ENCODE results near the gene ZNHIT3. TPM values are rescaled to one million over a fixed set of nuclear protein-coding genes. Genes with fewer than 3 reads are reported as not detected.
A peak's percentile ranks its signal among the peaks of the same experiment; 100 is the strongest.
"Not testable (repeated sequence)": the region's sequence is repeated elsewhere in the genome, so short reads cannot be mapped to it uniquely, and the experiment has no call there.

Gene ZNHIT3
- total RNA-seq, 1 donor from 2014 or later = 20.8 TPM

DNA sequence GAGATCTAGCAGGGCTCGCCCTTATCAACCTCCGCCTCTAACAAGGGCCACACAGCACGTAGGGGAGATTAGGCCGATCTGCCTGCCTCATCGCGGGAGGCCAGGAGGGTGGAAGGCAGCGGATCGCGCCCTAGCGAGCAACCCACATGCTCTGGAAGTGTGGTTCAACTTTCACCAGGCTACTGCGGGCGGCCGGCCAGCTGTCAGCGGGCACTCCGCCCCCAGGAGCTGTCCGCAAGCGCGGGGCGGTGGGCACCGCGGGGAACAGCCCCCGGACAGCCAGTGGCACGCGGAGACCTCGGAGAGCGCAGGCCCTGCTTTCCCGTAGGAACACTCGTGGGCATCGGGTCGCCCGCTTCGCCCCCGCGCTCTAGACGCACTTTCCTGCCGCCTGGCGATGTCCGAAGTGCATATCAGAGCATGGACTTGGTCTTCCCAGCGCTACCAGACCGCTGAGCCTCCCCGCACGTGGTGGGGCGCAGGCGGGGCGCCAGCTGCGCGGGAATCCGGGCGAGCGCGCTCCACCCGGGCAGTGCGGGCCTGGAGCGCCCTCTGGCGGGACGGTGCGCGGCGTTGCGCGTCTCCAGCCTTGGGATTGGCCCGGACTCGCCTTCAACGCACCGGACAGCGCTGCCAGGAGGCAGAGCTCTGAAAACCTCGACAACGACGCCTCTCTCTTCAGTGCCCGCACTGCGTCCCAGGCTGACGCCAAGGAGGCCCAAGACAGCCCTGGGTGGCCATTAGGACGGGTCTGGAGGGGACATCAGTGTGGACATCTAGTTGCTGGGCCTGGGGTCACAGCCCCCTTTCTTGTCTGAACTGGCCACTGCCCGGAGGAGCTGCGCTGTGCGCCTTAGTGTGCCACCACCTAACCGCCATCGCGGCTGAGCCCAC, 3.6 kb upstream of the ZNHIT3 start:
- intact Hi-C loops (cut with DNase I) = loop anchor here (2.0 kb wide), 1 partner anchor 514 kb away; no protein-coding TSS in a partner anchor
- DNase-seq (ENCODE audit: low spot score) = peak; percentile 91

DNA sequence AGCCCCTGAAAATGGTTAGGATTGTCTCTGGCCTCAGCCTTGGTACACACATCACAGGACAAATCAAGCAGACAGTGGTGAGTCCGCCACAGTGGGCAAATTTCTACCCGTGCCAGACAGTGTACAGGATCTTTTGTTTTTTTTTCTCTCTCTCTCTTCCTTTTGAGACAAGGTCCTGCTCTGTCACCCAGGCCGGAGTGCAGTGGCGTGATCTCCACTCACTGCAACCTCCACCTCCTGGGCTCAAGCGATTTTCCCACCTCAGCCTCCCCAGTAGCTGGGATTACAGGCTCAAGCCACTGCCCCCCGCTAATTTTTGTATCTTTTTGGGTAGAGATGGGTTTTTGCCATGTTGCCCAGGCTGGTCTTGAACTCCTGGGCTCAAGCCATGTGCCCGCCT, 2.5 kb upstream of the ZNHIT3 start:
- intact Hi-C loops (cut with DNase I); DNase-seq (ENCODE audit: low spot score): not testable (repeated sequence)

DNA sequence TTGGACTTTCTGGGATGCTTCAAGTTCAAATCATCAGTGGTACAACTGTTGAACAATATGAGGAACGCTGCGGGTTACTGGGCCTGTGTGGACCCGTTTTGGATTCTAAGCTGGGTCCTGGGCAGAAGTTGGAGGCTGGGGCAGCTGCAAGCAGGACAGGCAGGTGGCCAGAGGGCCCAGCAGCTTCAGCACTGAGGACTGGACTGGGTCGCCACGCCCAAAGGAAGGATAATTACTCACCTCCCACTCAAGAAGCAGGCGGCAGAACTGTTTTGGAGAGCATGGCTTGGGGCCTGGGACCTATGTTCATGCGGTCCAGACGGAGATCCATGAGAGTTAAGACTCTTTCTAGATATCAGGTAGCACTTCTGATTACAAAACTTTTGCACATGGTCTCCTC, 1.5 kb upstream of the ZNHIT3 start:
- intact Hi-C loops (cut with DNase I) = no loop called here
- DNase-seq (ENCODE audit: low spot score) = no peak

DNA sequence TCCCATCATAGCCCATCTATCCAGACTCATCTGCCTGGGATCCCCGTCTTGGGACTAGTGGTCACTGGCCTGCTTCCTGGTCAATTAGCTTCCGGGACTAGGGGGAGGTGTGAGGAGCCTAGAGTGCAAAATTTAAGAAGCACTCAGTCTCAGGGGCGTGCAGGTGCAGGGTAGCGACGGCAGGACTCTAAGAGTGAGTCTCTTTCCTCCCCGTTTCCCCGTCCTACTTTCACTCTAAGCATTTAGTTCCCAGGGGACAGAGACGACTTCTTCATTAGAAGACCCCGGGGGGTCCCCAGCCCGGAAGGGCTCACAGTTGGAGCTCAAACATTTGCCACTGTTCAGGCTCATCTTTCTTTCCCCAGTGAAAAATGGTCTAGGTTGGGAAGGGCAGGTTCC, 677 bp upstream of the ZNHIT3 start:
- no peak for DNase-seq (ENCODE audit: low spot score)
- intact Hi-C loops (cut with DNase I) = no loop called here

DNA sequence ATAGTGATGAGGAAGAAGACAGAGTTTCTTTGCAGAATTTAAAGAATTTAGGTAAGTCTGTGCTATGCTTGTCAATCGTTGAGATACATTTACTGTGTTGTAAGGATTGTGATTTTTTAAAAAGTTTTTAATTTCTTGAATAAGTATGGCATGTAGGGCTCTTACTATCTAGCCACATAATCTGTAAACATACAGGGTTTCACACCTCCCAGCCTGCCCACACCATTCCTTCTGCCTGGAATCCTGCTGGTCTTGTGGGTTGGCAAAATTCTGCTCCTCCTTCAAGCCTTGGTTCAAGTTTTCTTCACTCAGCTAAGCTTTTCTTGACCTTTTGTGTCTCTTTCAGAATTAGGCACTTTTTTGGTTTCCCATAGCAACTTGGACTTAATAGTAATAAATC, 7.5 kb downstream of the ZNHIT3 start:
- DNase-seq (ENCODE audit: low spot score) = peak; percentile 43
- intact Hi-C loops (cut with DNase I) = no loop called here

DNA sequence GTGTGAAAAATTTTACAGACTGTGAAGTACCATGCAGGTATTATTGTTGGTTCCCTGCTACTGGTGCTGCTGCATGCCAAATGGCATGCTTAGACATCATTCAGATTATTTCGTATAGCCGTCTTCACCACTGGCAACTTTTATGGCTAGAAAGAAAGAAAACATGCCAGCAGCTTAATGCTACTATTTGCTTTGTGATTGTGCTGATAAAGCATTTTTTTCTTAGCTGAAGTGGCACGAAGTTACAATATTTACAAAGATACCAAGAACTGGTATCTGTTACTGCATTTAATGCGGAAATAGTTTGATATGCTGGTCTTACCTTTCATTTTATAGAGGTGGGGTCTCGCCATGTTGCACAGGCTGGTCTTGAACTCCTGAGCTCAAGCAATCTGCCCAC, 8.2 kb downstream of the ZNHIT3 start:
- DNase-seq (ENCODE audit: low spot score) = no peak
- intact Hi-C loops (cut with DNase I) = no loop called here

DNA sequence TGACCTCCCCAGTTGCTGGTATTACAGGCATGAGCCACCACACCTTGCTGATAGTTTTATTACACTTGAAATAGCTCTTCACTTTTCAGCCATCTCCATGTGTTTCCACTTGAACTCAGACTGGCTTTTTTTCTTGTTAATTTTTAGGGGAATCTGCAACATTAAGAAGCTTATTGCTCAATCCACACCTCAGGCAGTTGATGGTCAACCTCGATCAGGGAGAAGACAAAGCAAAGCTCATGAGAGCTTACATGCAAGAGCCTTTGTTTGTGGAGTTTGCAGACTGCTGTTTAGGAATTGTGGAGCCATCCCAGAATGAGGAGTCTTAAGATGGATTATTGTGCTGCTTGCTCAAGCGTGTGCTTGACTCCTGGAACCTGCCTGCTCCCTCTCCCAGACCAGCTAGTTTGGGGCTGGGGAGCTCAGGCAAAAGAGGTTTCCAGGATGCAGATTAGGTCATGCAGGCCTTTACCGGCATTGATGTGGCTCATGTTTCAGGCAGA, 8.6 kb downstream of the ZNHIT3 start:
- DNase-seq (ENCODE audit: low spot score) = no peak
- intact Hi-C loops (cut with DNase I) = no loop called here

DNA sequence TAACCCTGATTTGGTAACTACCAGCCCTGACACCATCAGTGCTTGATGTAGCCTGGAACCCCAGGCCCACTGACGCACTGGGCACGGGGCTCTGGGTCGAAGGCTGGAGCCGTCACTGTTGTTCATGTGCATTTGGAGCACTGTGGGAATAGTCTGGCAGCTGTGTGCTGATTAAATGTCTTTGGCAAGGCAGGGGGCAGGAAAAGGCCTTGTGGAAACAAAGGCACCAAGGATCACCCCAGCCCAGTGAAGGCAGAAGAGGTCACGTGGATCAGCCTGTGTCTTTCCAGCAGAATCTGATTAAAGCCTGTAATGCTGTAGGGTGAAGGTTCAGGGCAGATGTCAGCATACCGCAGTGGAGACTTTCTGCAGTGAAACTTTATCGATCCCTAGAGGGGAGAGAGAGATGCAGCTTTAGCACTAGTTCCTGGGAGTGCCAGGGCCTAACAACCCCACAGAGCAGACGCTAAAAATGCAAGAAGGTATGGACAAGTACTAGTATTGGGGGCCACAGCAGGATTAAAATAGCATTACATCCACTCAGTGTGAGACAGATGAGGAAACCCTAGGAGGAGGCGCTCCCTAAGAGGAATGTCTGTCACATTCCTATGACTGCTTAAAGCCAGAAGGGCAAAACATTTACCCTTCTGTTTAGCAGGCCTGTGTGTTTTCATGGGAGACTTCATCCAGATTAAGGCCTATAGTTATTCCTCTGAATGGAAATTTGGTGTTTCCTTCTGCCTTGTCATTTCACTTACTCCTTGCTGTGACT, 9.7 kb downstream of the ZNHIT3 start:
- intact Hi-C loops (cut with DNase I) = no loop called here
- peak; percentile 61 for DNase-seq (ENCODE audit: low spot score)

DNA sequence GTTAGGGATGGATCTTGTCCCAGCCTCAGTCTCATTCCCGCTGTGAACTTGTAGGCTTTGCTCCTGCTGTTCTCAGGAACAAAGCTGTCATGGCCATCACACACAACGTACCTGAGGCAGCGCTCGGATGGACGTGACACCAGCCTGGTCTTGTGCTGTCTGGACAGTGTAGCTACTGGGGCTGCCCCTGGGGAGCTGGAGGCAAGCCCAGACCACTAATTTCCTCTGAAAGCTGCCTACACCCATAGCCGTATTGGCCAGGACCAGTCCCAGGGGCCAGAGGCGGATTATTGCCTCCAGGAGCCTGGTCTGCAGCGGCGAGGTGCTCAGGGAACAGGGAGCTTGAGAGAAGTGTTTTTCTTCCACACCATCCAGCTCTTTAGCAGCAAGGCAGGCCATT, 11.7 kb downstream of the ZNHIT3 start:
- DNase-seq (ENCODE audit: low spot score) = peak; percentile 73
- intact Hi-C loops (cut with DNase I) = no loop called here

DNA sequence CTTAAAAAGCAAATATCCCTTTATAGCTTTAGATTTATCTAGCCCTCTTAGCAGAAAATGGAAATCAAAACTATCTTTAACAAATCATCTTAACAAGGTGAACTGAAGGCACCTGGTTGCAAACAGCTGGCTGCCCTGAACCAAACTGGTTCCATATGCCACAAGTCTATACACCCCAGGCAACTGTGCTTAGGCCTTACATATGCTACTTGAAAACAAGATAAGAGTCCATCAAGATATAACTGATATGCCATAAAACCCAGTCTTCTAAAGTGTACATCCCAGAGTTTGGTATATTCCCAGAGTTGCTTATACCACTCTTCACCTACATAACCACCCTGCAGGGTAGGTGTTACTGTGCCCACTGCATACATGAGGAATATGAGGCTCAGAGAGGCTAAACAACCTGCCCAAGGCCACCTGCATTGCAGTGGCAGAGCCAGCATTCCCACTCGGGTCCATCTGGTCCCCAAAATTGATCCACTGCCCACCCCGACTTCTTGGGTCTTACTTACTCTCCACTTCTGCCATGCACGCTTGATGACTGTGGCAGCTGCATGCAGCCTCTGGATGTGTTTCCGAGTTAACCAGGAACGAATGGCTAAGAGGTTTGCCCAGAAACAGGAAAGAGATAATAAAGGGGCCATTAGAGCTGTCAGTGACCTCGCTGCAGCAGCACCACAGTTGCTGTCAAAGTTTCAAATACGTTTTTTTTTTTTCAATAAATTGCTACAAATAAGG, 12.2 kb downstream of the ZNHIT3 start:
- intact Hi-C loops (cut with DNase I) = no loop called here
- DNase-seq (ENCODE audit: low spot score) = peak; percentile 53

DNA sequence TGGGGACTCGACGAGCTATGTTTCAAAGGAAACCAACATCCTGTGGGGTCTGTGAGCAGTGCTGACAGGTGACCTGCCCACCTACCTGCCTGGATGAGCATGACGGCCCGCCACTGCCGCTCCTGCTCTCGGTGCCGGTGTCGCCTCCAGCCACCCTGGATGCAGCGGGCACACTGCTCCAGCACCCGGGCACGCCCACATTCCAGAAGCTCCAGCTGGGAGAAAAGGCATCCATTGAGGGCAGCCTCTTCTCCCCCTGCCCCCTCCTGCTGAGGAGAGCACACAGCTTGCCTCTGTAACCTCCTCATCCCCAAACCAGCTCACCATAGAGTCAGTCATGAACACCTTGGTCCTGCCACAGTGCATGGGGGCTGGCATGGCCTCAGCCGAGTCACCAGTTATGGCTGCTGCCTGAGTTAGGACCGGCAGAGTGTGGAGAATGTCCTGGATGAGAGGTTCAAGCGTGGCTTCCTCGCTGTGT, 14.3 kb downstream of the ZNHIT3 start:
- no peak for DNase-seq (ENCODE audit: low spot score)
- intact Hi-C loops (cut with DNase I) = no loop called here

DNA sequence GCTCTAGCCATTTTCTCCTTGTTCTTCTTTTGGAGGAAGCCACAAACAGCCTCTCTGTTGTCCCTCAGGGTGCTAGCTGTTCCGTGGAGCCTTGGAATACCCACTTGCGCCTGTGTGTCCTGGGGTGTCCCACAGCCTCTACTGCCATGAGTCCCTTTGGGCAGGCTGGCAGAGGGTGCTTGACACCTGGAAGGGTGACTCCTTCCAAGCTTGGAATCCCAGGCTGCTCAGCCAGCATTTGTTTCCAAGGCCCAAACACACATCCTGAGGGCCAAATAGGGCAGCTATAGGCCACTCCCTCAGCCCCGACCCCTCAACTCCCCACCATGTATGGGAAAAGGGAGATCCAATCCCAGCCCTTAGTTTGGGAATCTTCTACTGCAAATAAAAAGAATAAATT, 14.9 kb downstream of the ZNHIT3 start:
- intact Hi-C loops (cut with DNase I) = no loop called here
- no peak for DNase-seq (ENCODE audit: low spot score)

DNA sequence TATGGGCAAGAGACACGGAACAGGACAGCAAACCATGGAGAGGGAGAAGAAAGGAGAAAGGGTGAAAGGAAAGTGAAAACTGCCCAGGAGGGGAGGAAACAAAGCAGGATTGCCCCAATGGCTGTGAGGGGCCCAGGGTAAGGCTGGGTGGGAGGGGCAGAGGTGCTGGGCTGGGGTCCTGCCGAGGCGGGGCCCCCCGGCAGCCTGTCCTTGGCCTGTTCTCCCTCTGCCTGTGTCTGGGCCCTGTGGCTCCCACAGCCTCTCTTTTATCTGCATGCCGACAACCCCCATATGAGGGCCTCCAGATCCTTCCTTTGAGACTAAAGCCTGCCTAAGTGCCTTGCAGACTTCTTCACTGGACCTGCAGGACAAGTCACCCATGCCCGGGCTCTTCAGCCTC, 15.5 kb downstream of the ZNHIT3 start:
- intact Hi-C loops (cut with DNase I) = no loop called here
- peak; percentile 51 for DNase-seq (ENCODE audit: low spot score)

DNA sequence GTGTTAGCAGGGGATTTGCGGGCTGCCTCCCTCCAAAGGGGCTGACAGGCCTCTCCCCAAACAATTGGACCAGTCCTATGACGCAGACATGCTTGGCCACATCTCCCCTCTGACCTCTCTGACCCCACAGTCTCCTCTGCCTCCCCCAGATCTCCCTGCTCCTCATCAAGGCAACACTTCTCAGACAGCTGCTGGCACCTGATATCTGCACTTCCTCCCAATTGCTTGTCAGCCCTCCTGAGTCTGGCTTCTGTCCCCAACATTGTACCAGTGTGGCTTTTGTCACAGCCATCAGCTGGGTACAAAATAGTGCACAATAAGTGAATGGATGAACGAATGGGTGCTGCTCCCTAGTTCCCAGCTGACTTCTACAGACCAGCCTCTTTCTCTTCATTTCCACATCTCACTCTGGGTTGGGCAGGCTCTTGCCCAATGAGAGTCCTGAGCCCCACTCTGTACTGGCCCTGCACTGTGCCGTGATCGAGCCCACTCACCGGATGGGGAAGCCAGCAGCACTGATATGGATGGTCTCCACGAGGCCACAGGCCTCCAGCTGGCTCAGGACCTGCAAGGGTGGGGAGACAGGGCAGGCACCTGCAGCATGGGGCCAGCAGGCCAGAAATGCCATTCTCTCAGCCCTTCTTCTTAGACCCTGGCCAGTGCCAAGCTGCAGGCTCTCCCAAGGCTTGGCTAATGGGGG, 17.1 kb downstream of the ZNHIT3 start:
- intact Hi-C loops (cut with DNase I) = no loop called here
- no peak for DNase-seq (ENCODE audit: low spot score)

DNA sequence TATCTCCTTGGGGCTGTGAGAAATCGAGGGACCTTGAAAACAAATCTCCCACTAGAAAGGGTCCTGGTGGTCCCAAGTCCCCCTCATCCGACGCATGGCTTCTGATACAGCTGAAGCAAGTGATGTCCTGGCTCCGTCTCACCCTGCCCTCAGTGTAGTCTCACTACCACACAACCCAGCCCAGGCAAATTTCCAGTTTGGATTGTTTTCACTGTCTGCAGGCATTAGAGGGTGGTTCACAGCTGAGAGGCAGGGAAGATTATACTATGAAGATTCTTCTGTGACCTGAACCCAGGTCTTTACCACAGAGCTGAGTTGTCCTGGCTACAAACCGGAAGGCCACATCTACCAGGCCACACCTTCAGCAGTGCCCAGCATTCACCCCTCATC, 17.7 kb downstream of the ZNHIT3 start:
- DNase-seq (ENCODE audit: low spot score) = no peak
- intact Hi-C loops (cut with DNase I) = no loop called here

DNA sequence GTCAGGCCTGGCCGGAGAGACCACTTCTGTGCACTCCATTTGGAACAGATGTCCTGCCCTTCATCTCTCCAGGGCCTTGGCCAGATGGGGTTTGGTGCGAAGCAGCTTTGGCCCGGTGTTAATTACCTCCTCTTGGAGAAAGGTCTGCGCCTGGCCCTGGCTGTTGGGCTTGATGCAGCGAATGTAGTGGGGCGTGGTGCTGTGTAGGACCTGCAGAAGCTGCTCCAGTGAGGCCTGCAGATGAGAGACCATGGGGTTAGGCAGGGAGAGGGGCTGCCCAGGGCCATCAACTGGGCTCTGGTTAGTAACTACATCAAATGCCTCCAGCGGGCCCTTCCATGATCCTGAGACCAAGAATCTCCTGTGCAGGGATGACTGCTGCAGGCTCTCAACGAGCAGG, 18.7 kb downstream of the ZNHIT3 start:
- intact Hi-C loops (cut with DNase I) = no loop called here
- no peak for DNase-seq (ENCODE audit: low spot score)

DNA sequence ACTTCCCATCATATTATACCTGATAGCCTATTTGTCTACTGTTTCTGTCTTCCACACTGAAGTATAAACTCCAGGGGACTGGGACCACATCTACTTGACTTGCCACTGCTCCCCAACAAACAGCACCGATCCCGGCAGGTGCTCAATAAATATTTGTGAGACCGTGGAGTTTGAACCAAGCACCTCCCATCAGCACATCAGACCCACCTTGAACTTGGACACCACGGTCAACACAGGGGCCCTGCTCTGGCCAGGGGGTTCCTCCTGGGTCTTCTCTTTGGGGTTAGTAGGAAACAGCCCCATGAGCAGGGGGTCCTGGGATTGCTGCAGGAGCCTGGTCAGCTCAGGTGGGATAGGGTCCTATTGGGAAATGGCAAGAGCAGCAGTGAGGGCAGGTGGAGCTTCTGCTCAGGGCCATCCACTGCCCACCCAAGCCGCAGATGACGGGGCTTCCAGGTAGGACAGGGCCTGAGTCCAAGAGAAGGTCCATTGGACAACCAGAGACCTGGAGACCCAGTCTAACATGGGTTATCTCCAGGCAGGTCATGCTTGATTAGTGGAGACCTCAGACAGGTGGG, 19.9 kb downstream of the ZNHIT3 start:
- DNase-seq (ENCODE audit: low spot score) = peak; percentile 38
- intact Hi-C loops (cut with DNase I) = no loop called here

DNA sequence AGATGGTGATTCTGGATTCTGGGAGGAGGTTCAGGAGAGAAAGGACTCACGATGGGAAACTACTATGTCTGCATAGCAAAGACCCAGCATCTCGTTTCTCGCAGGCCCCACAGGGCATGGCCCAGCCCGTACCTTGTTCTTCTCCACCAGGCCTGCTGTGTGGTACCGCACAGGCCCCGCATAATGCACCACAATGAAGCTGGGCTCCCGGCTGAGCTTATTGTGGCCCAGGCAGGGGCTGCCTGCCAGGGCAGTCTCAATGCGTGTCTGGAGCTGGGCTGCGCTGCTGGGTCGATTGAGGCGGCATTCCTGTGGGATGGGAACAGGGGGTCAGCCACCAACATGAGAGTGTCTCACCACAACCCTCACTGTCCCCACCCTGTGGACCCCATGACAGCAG, 20.4 kb downstream of the ZNHIT3 start:
- intact Hi-C loops (cut with DNase I) = no loop called here
- DNase-seq (ENCODE audit: low spot score) = peak; percentile 31

DNA sequence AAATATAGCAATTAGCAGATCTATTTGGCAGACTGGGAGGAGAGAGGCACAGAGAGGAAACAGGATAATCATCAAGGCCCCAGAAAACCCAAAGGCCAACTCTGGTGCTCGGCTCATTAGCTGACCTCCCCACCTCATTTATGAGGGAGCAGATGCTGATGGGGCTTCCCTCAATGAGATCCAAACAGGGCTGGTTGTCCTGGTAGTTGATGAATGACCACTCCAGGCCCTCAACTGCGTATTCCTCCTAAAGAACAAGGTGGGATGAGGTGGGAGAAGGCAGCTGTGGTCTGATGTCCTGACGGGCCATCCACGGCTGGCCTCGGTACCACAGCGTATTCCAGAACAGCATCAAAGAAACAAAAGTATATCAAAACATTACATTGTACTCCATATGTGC, 20.8 kb downstream of the ZNHIT3 start:
- intact Hi-C loops (cut with DNase I) = no loop called here
- DNase-seq (ENCODE audit: low spot score) = peak; percentile 53

All from cardiac septum (tissue), 1 donor.